ENCODE data around the gene NXF2.
"Not testable (repeated sequence)": the region's sequence is repeated elsewhere in the genome, so short reads cannot be mapped to it uniquely, and the experiment has no call there.

NXF2 gene, protein sequence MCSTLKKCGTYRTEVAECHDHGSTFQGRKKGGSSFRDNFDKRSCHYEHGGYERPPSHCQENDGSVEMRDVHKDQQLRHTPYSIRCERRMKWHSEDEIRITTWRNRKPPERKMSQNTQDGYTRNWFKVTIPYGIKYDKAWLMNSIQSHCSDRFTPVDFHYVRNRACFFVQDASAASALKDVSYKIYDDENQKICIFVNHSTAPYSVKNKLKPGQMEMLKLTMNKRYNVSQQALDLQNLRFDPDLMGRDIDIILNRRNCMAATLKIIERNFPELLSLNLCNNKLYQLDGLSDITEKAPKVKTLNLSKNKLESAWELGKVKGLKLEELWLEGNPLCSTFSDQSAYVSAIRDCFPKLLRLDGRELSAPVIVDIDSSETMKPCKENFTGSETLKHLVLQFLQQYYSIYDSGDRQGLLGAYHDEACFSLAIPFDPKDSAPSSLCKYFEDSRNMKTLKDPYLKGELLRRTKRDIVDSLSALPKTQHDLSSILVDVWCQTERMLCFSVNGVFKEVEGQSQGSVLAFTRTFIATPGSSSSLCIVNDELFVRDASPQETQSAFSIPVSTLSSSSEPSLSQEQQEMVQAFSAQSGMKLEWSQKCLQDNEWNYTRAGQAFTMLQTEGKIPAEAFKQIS

GRCh38 chrX:102246893-102247292, at the start of gene NXF2:
TSS of gene NXF2 (plus strand) at chrX:102247167. CDS start at chrX:102307079, 59,912 bp downstream.
- not testable (repeated sequence) for DNase-seq

- not testable (repeated sequence) for DNase-seq
Measured at GRCh38 chrX:102207940-102208339, 39.0 kb upstream of the NXF2 start.

GRCh38 chrX:102214986-102215385, 32.0 kb upstream of the NXF2 start, which contains the start of gene TCP11X1:
TSS of gene TCP11X1 (plus strand) at chrX:102215301.
- not testable (repeated sequence) for DNase-seq

DNA sequence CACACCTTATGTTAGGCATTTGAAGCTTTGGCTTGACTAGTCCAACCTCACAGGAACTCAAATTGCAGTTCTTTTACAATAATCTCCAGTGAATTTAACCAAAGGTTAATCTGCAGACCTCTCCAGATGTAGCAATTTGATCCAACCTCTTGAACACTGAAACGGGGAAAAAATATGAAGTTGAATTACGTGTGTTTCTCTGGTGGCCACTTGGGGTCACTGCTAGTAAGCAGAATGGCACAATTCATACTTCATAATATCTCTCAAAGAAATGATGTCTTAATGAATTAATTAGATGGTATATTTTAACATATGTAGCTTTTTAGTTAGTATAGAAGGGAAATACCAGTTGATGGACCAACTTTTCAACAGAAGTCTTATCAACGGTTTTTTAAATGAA, 30.5 kb upstream of the NXF2 start:
- DNase-seq = not testable (repeated sequence)

DNA sequence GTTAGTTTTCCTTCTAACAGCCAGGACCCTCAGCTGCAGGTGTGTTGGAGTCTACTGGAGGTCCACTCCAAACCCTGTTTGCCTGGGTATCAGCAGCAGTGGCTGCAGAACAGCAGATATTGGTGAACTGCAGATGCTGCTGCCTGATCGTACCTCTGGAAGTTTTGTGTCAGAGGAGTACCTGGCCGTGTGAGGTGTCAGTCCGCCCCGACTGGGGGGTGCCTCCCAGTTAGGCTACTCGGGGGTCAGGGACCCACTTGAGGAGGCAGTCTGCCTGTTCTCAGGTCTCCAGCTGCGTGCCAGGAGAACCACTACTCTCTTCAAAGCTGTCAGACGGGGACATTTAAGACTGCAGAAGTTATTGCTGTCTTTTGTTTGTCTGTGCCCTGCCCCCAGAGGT, 11.3 kb upstream of the NXF2 start:
- not testable (repeated sequence) for DNase-seq

DNA sequence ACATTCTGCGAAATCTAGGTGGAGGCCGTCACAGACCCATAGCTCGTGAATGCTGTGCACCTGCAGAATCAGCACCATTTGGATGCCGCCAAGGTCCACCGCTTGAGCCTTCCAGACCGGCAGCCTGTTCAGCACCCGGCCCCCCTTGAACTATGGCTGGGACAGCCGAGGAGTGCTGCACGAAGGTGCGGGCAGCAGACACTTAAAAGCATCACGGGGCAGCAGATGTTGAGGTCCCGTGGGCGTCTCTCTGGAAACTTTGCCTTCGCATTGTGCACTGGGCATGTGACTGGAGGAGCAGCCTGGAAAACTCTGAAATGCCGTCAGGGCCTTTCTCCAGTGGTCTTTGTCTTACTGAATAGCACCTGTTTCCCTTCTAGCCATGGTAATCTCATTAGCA, 6.7 kb upstream of the NXF2 start:
- not testable (repeated sequence) for DNase-seq

GRCh38 chrX:102272231-102272630, 25.3 kb downstream of the NXF2 start:
- not testable (repeated sequence) for DNase-seq

DNA sequence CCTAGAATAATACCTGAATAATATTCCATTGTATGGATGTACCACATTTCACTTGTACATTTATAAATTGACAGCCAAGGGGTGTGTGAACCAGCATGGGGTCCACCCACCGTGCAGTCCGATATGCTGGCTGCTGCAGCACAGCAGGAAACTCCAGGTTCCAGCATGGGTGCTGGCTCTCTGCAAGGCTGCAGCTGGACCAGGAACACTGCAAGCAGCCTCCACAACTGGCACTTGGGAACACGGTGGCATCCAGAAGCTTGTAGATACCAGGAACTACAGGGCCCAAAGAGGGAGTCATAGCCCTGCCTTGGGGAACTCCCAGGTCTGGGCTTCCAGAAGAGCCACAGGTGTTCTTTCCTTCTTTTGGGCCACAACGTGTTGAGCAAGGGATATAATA, 91.2 kb downstream of the NXF2 start:
- no peak for DNase-seq

DNA sequence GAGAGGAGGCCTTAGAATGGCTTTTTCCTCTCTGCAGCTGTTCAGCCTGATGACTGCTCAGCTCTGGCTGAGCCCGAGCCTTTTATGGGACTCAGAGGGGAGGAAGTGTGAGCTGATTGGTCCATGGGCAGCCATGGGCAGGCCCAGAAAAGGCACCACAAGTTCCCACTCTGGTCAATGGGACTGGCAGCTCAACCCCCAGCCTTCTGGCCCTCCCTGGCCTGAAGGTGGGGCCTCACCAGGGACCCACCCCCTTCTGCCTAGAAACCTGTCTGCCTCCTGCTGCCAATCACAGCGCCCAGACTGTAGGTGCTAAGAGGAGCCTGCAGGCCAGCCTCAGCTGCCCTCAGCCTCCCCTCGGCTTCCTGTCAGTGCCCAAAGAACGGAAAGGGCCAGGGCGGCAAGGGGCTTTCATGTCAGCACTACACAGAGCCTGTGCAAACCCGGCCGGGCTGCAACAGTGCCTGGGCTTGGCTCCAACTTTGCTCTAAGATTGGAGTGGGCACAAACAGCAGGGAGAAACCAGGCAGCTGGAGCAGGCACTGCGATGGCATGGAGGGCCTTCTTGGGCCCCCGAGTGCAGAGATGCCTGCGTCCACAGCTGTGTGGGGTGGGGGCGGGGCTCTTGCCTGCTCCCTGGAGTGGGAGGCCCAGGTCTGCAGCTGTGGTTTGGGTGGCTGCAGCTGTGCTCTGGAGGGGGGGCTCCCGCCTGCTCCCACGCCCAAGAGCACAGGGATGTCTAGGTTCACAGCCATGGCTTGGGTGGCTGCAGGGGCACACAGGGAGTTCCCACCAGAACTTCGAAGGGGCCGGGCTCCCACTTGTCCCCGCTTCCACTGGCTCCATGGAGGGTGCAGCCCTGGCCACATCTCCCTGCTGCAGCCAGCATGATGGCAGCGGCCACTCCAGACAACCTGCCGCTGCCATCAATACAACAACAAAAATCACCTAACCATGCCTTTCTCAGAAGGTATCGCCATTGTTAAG, 92.6 kb downstream of the NXF2 start:
- DNase-seq = no peak

- no peak for DNase-seq
Measured at GRCh38 chrX:102341867-102342266, 94.9 kb downstream of the NXF2 start.

- DNase-seq = no peak
Measured at GRCh38 chrX:102345916-102346315, 98.9 kb downstream of the NXF2 start.
